ENCODE measurements around the gene POLD4. TPM values are rescaled to one million over a fixed set of nuclear protein-coding genes. Genes with fewer than 3 reads are reported as not detected.
A peak's percentile ranks its signal among the peaks of the same experiment; 100 is the strongest.

Gene POLD4
- total and polyA plus RNA-seq, 7 experiments from 2014 or later = 59.9 to 116 (median 95.1) TPM

GRCh38 chr11:67376873-67377808 lies 23.8 kb upstream of the POLD4 start:
- intact Hi-C loops (cut with micrococcal nuclease) = no loop called here
- H3K4me1 Mint-ChIP-seq = peaks cover under 1 to 28% (median 19%) of the 10 kb centered on the region in 7 donors
- H3K27me3 Mint-ChIP-seq = peaks cover 0 to 48% (median 10%) of the 10 kb centered on the region in 5 donors
- no peaks in the 10 kb centered on the region for H3K9me3 ChIP-seq (ENCODE audit: control insufficient read depth in 2 of 3, low read length in 3 of 3)
- ATAC-seq (no peak), DNase-seq (no peak)
- H3K4me1 ChIP-seq (ENCODE audit: control insufficient read depth in 2 of 2, insufficient read depth in 2 of 2, low read length in 2 of 2) = peaks cover 11 to 13% of the 10 kb centered on the region in 2 donors
- peaks cover 0 to 5% of the 10 kb centered on the region in 2 donors for H3K27me3 ChIP-seq (ENCODE audit: control insufficient read depth in 2 of 2, insufficient read depth in 2 of 2, low read length in 2 of 2)
- POLR2A ChIA-PET = interaction anchor here (1.9 to 16.2 kb wide), 2 partner anchors 20 to 31 kb away, joined by 4 to 272 read pairs; partner anchors contain the start of gene POLD4
- no peaks in the 10 kb centered on the region for H3K9me3 Mint-ChIP-seq
- no peak overlapping the region for H3K27ac ChIP-seq (ENCODE audit: low read depth, low read length)
- CTCF ChIA-PET = interaction anchor here (4.7 to 21.2 kb wide), 2 partner anchors 20 to 31 kb away, joined by 40 to 495 read pairs; partner anchors contain the start of gene POLD4
- H3K27ac Mint-ChIP-seq = no peak overlapping the region
- no peak overlapping the region for H3K4me3 Mint-ChIP-seq
- H3K4me3 ChIP-seq (ENCODE audit: low read length) = no peak overlapping the region
- peaks cover 0 to 1% (median 0%) of the 10 kb centered on the region in 5 donors for H3K36me3 Mint-ChIP-seq
- H3K36me3 ChIP-seq (ENCODE audit: control insufficient read depth in 2 of 3, insufficient read depth in 3 of 3, low read length in 3 of 3) = no peaks in the 10 kb centered on the region

DNA sequence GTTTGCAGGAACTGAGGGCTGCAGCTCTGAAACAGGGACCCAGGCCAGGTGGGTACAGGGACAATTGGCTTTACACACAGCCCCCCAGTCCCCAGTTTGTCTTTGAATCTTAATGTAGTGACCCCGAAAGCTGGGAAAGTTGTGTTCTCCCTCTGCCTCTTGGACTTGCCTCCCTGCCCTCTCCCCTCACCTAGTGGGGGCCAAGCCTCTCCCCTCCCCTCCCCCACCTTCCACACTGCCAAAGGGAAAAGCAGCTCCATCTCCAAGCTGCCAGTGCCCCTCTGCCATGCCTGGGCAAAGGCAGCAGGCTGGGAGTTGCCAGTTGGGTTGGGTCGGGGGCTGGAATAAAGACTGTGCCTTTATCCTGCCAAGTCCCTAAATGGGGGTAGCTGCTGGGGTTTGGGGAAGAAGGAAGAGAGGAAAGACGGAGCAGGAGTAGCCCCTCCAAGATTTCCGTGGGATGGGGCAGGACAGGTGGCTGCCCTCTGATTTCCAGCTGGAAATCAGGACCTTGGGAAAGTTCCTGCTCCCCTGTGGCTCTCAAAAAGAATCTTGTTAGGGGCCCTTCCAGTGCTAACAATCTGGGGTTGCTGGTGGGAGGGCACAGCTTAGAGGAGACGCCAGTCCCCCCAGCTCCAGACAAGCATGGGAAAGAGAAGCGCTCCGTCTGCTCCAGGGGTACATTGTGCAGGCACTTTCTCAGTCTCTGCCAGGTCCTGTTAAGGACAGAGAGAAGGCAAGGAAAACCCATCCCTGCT lies 22.9 kb upstream of the POLD4 start:
- peak overlapping the region in 1 of 9 donors; percentile 46 for H3K27ac Mint-ChIP-seq
- peak overlapping the region in 2 of 10 donors; percentile 17 to 37 for H3K4me3 Mint-ChIP-seq
- H3K9me3 ChIP-seq (ENCODE audit: control insufficient read depth in 2 of 3, low read length in 3 of 3) = no peaks in the 10 kb centered on the region
- H3K36me3 Mint-ChIP-seq = peaks cover 0 to 3% (median 0%) of the 10 kb centered on the region in 5 donors
- peaks cover 0 to 51% (median 14%) of the 10 kb centered on the region in 5 donors for H3K27me3 Mint-ChIP-seq
- peaks cover 0 to 5% of the 10 kb centered on the region in 2 donors for H3K27me3 ChIP-seq (ENCODE audit: control insufficient read depth in 2 of 2, insufficient read depth in 2 of 2, low read length in 2 of 2)
- H3K4me1 ChIP-seq (ENCODE audit: control insufficient read depth in 2 of 2, insufficient read depth in 2 of 2, low read length in 2 of 2) = peaks cover 12 to 18% of the 10 kb centered on the region in 2 donors
- CTCF ChIA-PET = interaction anchor here (0.6 to 21.2 kb wide), 3 partner anchors 10 to 30 kb away, joined by 3 to 495 read pairs (median 40); partner anchors contain the start of gene POLD4
- H3K4me3 ChIP-seq (ENCODE audit: low read length) = no peak overlapping the region
- POLR2A ChIA-PET = interaction anchor here (0.6 to 16.2 kb wide), 4 partner anchors 19 to 107 kb away, joined by 3 to 272 read pairs (median 4); partner anchors contain the start of gene POLD4
- ATAC-seq (no peak), DNase-seq (no peak)
- intact Hi-C loops (cut with micrococcal nuclease) = no loop called here
- peaks cover 0 to 2% (median 0%) of the 10 kb centered on the region in 11 donors for H3K9me3 Mint-ChIP-seq
- H3K27ac ChIP-seq (ENCODE audit: low read depth, low read length) = no peak overlapping the region
- peaks cover 8 to 31% (median 24%) of the 10 kb centered on the region in 7 donors for H3K4me1 Mint-ChIP-seq
- no peaks in the 10 kb centered on the region for H3K36me3 ChIP-seq (ENCODE audit: control insufficient read depth in 2 of 3, insufficient read depth in 3 of 3, low read length in 3 of 3)

GRCh38 chr11:67375320-67376055 lies 22.1 kb upstream of the POLD4 start:
- H3K27ac ChIP-seq (ENCODE audit: low read depth, low read length) = no peak overlapping the region
- no peak for DNase-seq
- peaks cover 15 to 31% (median 25%) of the 10 kb centered on the region in 7 donors for H3K4me1 Mint-ChIP-seq
- H3K36me3 Mint-ChIP-seq = peaks cover 0 to 3% (median 0%) of the 10 kb centered on the region in 5 donors
- POLR2A ChIA-PET = interaction anchor here (1.0 to 16.2 kb wide), 2 partner anchors 19 to 106 kb away, joined by 3 to 272 read pairs; partner anchors contain the start of gene POLD4
- H3K27me3 ChIP-seq (ENCODE audit: control insufficient read depth in 2 of 2, insufficient read depth in 2 of 2, low read length in 2 of 2) = peaks cover 0 to 5% of the 10 kb centered on the region in 2 donors
- H3K9me3 ChIP-seq (ENCODE audit: control insufficient read depth in 2 of 3, low read length in 3 of 3) = no peaks in the 10 kb centered on the region
- no peak overlapping the region for H3K4me3 ChIP-seq (ENCODE audit: low read length)
- no peaks in the 10 kb centered on the region for H3K36me3 ChIP-seq (ENCODE audit: control insufficient read depth in 2 of 3, insufficient read depth in 3 of 3, low read length in 3 of 3)
- ATAC-seq = no peak
- peak overlapping the region in 1 of 9 donors; percentile 46 for H3K27ac Mint-ChIP-seq
- H3K9me3 Mint-ChIP-seq = peaks cover 0 to 2% (median 0%) of the 10 kb centered on the region in 11 donors
- intact Hi-C loops (cut with micrococcal nuclease) = no loop called here
- peak overlapping the region in 3 of 10 donors; percentile 17 to 70 (median 37) for H3K4me3 Mint-ChIP-seq
- peaks cover 12 to 22% of the 10 kb centered on the region in 2 donors for H3K4me1 ChIP-seq (ENCODE audit: control insufficient read depth in 2 of 2, insufficient read depth in 2 of 2, low read length in 2 of 2)
- CTCF ChIA-PET = interaction anchor here (0.6 to 21.2 kb wide), 3 partner anchors 19 to 63 kb away, joined by 3 to 495 read pairs (median 40); partner anchors contain the start of gene POLD4
- H3K27me3 Mint-ChIP-seq = peaks cover 0 to 51% (median 14%) of the 10 kb centered on the region in 5 donors

- CTCF ChIA-PET = interaction anchor here (0.6 to 21.2 kb wide), 3 partner anchors 18 to 63 kb away, joined by 3 to 495 read pairs (median 40); partner anchors contain the start of gene POLD4
- peaks cover 0 to 3% (median 0%) of the 10 kb centered on the region in 5 donors for H3K36me3 Mint-ChIP-seq
- DNase-seq (no peak), ATAC-seq (no peak)
- Histone ChIP-seq H3K27me3 (ENCODE audit: control insufficient read depth in 2 of 2, insufficient read depth in 2 of 2, low read length in 2 of 2) (peaks cover 0 to 5% of the 10 kb centered on the region in 2 donors), H3K36me3 (ENCODE audit: control insufficient read depth in 2 of 3, insufficient read depth in 3 of 3, low read length in 3 of 3) (no peaks in the 10 kb centered on the region), H3K27ac (ENCODE audit: low read depth, low read length) (no peak overlapping the region), H3K9me3 (ENCODE audit: control insufficient read depth in 2 of 3, low read length in 3 of 3) (no peaks in the 10 kb centered on the region), H3K4me1 (ENCODE audit: control insufficient read depth in 2 of 2, insufficient read depth in 2 of 2, low read length in 2 of 2) (peaks cover 12 to 25% of the 10 kb centered on the region in 2 donors), H3K4me3 (ENCODE audit: low read length) (peak overlapping the region; percentile 64)
- H3K27me3 Mint-ChIP-seq = peaks cover 0 to 54% (median 14%) of the 10 kb centered on the region in 5 donors
- peak overlapping the region in 2 of 9 donors; percentile 19 to 57 for H3K27ac Mint-ChIP-seq
- H3K9me3 Mint-ChIP-seq = peaks cover 0 to 2% (median 0%) of the 10 kb centered on the region in 11 donors
- intact Hi-C loops (cut with micrococcal nuclease) = loop anchor here (1.0 kb wide), 3 partner anchors 8 to 21 kb away; partner anchors contain the start of gene POLD4 (in 1 of the 2)
- peaks cover 17 to 35% (median 27%) of the 10 kb centered on the region in 7 donors for H3K4me1 Mint-ChIP-seq
- POLR2A ChIA-PET = interaction anchor here (1.3 to 16.2 kb wide), 3 partner anchors 17 to 29 kb away, joined by 5 to 272 read pairs (median 14); partner anchors contain the start of genes POLD4 and RAD9A
- H3K4me3 Mint-ChIP-seq = peak overlapping the region; percentile 74 to 98 (median 86)
Measured at GRCh38 chr11:67374571-67375281, 21.4 kb upstream of the POLD4 start.

Measured in naive thymus-derived CD4-positive, alpha-beta T cell (primary cell).